ENCODE results near the gene SNCAIP.
"Not testable (repeated sequence)": the region's sequence is repeated elsewhere in the genome, so short reads cannot be mapped to it uniquely, and the experiment has no call there.

SNCAIP gene

DNA sequence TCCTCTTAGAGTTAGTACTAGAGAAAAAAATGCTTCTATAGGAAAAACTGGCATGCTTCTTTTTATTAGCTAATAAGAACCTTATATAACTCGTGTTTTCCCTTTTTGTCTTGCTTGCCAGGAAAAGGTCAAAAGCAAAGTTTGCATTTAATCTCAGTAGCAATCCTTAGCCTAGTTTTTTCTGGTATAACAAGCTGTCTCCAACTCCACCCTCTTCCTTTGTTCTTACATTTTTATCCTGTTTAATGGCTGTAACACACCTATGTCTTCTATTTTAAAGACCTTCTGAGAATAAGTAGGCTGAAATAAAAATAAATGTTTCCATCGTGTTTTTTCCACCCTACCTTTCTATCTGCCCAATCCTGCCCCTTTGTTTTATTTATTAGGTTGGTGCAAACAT lies 158.3 kb downstream of the SNCAIP start:
- no peak for DNase-seq

DNA sequence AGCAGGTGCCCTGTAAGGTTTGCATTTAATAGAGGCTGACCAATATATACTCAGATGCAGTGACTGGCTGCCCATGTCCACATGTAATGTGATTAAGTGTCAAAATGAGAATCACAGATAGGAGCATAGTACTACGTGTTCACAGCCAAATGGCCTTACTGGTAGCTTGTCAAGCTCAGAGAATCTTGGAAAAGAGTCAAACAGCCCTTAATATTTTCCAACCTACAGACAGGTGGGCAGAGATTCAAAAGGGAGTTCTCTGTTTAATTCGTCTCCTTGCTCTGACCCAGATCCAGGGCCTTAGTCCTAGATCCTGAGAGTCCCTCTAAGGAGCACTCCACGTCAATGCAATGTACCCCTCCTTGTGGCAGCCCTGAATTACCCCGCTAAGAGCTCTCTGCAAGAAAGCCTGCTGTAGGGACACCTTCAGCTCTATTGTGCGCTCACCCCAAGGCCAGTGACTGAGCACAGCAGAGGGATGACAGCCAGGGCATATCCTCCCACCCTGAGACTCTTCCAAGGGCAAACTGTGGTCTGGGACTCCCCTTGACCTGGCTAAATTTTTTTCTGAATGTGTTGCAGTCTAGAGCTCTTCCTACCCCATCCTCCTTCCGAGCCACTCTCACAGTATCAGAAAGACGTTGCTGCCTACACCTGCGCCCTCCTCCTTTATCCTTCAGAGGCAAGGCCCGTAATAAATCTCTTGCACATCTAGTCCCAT lies 159.2 kb downstream of the SNCAIP start:
- DNase-seq, result no peak

DNA sequence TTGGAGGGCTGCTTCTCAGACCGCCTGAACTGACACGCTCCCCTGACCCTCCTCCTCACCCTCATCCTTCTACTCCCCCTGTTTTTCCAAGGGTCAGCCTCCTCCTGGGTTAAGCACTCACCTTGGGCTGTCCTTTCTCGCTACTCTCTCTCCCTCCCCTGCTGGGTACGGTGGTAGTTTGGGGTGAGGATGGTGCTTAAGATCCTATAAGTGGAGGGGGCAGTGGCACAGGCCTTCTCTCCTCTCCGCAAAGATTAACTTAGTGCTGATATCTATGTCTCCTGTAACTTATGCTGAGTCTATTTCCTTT lies 159.7 kb downstream of the SNCAIP start:
- DNase-seq, result no peak

DNA sequence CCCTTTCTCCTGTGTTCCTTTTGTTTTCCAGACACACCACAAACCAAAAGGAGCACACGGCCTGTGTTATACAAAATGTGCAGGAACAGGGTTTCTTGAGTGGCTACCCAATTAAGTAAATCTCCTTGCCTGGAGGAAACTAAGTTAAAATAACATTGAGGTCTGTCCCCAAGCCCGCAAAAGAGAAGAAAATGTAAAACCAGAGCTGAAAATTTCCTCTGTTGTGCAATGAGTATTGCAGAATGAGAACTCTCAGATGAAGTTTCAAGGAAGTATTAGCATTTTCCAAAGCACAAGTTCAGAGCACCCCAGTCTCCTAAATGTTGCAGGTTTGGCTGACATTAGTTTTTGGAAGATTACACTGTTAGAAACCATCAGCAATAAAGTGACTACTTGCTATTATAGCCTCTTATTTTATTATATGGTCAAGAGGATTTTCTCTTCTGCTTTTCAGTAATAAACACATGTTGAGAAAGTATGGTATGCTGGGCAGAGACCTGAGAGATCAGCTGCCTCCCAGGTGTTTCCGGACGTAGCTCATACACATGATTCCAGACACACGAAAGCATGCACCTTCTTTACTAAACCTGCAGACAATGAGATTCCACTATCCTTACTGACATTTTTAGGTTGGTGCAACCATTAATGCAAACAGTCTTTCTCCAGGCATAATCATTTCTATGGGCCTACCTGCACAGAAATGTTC lies 161.3 kb downstream of the SNCAIP start:
- no peak for DNase-seq

DNA sequence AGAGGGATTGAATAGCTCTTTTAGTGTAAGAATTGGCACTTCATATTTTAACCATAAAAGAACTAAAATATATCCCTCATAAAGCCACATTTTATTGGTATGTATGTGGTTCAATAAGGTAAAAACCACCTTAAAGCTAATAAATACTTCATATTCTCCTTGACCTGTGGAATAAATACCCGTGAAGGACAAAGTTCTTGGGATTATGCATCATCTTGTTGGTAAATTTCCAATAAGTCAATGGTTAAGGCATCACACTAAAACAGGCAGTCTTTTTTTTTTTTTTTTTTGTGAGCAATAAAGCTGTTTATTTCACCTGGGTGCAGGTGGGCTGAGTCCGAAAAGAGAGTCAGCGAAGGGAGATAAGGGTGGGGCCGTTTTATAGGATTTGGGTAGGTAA lies 161.9 kb downstream of the SNCAIP start:
- DNase-seq, result no peak

DNA sequence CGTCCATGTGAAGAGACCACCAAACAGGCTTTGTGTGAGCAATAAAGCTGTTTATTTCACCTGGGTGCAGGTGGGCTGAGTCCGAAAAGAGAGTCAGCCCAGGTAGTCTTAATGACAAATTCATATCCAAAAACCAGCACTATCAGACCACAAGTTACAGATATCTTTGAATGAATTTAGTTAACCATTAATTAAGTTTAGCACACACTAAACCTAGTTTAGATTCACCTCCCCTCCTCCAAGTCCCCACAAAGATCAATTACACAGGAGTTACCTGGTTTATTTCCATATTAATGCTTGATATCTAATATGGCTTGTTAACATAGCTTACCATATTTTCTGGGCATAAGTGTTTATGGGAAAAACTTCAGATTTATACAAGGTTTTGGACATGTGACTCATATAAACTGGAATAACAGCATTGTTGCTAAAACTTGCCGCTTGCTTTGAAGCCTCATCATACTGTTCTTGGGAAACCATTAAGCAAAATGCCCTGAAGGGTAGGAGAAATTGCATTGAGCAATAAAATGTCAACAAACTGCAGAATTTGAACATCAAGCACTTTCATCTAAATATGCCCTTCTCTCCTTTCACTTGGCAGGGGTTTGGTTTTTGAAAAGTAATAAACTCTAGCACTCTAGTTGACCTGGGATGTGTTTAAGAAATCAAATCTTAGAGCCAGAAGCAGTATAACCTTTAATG lies 166.9 kb downstream of the SNCAIP start:
- no peak for DNase-seq

DNA sequence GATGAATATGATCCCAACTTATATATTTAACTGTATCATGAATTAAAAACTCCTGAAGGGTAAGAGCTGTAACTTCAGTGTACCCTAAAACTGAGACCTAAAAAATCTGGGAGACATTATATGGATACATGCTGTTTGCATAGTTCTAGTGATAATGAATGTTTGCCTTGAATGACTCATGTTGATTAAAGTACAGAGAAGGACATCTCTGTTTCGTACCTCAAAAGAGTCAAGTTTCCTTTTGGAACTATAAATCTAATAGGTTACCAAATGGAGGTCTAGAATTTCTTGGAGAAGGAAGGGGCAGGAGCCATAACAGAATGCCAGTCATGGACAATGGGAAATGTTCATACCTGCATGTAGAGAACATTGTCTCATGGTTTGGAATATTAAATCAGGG lies 168.1 kb downstream of the SNCAIP start:
- no peak for DNase-seq

DNA sequence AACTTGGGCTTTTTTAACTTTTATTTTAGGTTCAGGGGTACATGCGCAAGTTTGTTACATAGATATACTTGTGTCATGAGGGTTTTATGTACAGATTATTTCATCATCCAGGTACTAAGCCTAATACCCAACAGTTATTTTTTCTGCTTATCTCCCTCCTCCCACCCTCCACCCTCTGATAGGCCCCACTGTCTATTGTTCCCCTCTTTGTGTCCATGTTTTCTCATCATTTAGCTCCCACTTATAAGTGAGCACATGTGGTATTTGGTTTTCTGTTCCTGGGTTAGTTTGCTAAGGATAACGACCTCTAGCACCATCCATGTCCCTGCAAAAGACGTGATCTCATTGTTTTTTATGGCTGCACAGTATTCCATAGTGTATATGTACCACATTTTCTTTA lies 172.1 kb downstream of the SNCAIP start:
- DNase-seq, result no peak

DNA sequence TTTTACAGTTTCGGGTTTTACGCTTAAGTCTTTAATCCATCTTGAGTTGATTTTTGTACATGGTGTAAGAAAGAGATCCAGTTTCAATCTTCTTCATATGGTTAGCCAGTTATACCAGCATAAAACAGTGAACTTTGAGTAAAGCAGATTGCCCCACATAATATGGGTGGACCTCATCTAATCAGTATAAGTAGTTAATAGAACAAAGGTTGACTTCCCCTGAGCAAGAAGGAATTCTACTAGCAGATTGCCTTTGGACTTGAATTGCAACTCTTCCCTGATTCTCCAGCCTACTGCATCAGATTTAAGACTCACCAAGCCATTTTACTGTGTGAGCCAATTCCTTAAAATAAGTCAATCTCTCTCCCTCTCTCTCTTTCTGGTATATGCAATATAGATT lies 173.2 kb downstream of the SNCAIP start:
- no peak for DNase-seq

DNA sequence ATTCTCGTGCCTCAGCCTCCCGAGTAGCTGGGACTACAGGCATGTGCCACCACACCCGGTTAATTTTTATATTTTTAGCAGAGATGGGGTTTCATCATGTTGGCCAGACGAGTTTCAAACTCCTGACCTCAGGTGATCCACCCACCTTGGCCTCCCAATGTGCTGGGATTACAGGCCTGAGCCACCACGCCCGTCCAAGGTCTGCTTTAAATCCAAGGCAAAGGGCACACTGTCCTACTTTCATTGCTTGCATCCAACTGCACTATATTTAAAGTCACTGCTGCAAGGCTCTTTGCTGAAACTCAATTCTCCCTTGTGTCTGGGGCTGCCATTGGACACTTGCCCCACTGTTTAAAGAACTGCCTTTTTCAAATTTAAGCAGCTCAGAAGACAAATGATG lies 174.6 kb downstream of the SNCAIP start:
- DNase-seq, result not testable (repeated sequence)

DNA sequence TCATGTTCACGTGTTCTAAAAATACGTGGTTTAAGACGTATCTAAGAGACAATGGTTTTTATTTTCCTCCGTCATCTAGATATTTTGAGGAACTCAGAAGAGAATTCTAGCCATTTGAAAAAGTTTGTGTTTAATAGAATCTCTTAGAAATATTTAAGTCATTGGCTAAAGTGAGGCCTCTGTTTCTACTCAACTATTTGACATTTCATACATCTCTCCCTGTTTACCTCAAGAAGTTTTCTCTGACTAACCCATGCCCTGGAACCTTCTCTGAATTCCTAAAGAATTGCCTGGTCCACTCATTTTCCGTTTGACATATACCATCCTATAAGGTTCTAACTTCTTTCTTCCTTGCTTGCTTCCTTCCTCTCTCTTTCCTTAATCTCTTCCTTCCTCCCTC lies 178.7 kb downstream of the SNCAIP start:
- DNase-seq, result no peak

DNA sequence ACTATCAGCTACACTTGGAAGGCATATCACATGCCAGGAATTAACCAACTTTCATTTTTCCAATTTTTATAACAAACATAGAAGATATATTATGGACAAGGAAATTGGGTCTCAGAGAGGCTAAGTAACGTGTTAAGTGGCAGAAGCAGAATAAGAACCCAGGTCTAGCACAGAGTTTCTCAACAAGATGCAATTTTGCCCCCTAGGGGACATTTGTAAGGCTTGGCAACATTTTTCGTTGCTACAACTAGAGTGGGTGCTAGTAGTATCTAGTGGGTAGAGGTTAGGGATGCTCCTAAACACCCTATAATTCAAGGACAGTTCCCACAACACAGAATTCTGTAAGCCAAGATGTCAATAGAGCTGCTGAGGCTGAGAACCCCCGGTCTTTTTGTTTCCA lies 180.6 kb downstream of the SNCAIP start:
- no peak for DNase-seq

DNA sequence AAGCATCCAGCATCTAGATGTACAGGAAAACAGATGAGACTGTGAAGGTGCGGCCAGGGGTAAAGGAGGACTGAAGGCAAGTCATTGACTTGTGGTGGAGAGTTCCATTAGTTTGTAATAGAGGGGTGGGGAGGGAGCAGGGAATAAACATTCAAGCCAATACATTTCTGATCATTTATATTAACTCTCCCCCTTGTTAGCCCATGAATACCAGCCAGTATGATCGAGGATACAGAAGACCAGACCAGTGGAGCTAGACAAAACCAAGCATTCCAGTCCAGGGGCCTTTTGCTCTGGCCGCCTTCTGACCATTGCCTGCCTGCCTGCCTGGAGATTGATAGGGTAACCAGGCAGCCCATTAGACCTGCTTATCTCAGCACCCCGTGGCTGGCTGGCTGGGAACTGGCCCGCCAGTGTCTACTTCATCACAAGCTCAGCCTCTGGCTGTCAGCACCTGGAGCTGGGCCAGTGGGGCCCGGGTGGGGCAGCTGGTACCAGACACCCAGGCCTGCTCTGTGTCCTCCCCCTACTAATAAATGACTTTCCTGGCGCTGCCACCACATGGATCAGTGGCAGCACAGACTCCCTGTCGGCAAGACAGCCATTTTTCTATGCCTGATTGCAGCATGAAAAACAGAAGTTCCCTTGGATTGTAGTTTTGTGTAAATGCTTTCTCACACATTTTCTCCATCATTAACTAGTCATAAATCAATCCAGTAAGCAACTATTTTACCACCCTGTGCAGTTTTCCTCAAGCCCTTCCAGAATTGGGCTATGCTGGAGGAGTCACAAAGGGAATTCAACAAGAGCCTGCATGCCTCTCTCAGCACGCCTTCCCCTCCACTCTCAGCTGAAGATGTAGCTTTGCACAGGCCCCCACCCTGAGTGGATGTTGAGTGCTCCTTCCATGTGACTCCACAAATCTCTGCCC lies 181.3 kb downstream of the SNCAIP start:
- DNase-seq, result no peak

DNA sequence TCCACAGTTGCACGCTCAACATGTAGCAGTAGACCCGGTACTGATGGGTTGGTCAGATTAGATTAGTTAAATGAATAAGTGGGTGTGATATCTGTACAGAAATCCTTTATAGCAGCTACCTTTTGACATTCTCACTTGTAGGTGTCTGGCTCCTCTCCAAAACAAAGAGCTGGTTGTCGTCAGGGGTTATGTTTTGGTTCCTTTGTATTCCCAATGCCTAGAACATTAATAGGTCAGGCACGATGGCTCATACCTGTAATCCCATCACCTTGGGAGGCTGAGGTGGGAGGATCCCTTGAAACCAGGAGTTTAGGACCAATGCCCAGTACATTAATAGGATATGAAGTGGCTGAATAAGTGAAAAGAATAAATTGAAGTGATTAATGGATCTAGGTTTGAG lies 182.1 kb downstream of the SNCAIP start:
- DNase-seq, result no peak

DNA sequence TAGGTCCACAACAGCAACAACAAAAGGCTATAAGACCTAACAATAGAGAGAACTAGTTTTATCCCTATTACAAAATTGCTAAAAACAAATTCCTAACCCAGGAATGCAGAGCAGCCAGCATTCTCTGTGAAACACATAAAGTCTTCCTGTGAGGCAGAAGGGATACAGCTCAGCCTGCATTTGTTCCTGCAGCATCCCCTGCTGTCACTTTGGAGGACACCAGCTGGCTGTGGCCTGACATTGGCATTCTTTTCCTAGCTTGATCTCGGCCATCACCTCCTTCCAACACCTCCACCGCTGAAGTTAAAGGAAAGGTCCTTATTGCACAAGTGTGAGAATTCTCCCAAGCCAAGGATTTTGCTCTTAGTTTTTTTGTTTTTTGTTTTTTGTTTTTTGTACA lies 186.1 kb downstream of the SNCAIP start:
- no peak for DNase-seq

DNA sequence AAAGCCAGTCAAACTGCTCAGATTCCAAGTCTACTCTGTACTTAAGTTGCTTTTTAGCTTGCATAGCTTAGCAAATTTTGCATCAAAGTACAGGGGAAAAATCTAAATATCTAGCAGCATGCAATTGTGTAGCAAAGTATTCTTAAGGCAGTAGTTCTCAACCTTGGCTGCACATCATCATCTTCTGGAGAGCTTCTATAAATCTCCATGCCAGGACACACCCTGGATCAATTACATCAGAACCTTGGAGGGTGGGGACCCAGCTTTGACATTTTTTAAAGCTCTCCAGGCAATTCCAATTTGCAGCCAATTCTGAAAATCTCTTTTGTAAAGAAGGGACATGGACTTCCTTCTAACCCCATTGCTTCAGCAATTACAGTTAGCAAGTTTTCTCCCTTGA lies 187.5 kb downstream of the SNCAIP start:
- no peak for DNase-seq

DNA sequence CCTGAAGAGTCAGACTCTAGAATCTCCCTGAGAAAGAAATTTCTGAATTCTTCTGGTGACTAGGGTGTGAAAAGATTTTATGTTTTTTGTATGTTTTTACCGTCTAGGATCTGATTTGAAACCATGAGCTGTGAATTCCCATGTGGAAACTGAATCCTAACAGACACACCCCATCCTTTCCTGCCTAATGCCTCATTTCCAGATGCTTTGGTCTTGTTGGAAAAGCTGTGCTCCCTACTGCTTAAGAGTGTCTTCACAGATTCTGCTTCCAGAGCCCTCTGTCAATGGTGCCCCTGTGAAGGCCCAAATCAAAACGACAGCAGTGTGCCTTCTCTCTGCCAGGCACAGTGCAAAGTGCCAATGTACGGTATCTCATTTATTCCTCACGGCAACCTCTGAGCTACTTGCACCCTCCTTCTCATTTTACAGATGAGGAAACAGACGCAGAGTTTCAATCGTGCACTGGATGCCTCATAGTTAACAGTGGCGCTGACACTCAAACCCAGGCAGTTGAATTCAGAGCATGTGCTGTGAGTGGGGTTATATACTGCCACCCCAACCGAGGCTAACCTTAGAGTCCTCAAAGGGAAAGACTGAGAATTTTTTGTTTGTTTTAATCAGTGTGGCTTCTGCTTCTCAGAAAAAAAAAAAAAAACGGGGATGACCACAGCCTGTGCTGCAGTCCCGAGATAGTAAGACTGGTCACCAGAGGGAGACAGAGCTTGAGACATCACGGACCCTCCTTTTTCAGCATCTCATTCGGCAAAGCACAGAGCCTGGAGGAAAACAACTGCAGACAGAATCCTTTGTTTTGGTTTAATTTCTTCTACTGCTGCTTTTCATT lies 188.4 kb downstream of the SNCAIP start:
- DNase-seq, result no peak

DNA sequence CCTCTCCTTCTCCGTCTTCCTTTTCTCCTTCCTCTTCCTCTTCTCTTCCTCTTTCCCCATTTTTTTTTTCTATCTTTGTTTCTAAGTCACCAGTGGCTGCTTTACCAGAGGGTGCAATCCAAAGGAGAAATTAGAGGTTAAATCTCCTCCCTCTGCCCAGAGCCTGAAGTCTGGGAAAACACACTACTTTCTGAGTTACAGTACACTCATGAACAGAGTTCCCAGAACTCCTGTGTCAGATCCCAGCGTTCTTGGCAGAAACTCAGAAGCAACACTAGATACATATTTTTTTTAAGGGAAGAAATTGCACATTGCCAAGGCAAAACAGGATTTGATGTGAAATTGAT lies 189.0 kb downstream of the SNCAIP start:
- no peak for DNase-seq

DNA sequence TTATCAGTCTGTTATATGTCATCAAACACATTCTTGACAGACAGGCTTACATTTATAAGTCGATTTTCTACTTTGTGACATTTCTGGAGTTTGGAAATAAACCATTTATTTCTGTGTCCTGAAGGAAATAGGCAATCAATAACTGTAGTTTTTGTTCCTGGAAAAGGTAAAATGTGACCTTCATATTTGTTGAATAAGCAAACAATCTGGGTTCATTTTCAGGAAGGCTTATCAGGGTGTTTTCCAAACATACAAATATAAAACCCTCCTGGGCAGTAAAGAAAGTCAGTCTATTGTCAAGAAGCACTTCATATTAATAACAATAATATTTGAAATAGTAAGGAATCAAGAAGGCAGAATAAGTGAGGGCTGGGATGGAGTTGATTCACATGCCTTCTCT lies 195.0 kb downstream of the SNCAIP start:
- no peak for DNase-seq

DNA sequence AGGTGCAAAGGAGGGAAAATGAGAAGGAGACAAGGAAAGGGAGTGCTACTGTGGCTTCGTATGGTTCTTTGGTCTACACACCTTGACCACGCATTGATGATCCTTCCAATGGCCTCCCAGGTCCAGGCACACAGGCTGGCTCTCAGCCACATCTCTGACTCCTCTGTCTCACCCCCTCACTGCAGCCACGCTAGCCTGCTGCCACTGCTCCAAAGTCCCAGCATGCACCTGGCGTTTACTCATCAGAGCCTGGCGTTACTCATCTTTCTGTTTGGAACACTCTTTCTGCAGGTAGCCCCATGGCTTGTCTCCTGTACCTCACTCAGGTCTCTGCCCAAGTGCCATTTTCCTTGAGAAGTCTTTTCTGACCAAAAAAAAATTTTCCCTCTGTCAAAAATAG lies 195.5 kb downstream of the SNCAIP start:
- DNase-seq, result no peak

DNA sequence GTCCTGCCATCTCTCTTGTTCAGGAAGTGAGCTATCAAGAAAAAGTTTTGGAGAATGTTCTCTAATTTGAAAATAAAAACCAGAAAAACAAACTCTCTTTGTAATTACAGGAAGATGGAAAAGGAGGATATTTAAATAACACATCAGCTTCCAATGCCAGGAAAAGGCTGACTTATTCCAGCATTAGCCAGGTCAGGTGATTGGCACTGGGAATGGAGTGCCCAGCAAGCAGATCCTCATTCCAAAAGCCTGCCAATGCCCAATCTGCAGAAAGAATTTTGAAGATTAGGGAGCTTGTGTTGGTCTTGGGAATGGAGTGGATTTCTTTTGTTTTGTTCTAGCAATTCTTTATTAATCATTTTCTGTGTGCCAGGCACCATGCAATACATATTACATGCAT lies 196.6 kb downstream of the SNCAIP start:
- no peak for DNase-seq
